Uterus (tissue), 4 donors: ENCODE measurements around the gene TTC7B. TPM values are rescaled to one million over a fixed set of nuclear protein-coding genes. Genes with fewer than 3 reads are reported as not detected.

Experiments
- DNase-seq, 2 donors: peaks; one replicate each; pipeline ENCODE4 v3.0.0-alpha.2; 2019 to 2020
- H3K27ac ChIP-seq, 2 donors: fragments of 200-600 bp; sonication (generic); 1 replicate in 1 of 2; 2 replicates in 1 of 2; pipeline ENCODE4 v1.5.1; 2016 to 2018
- H3K27me3 ChIP-seq, 2 donors: fragments of 200-600 bp; sonication (generic); one replicate each; pipeline ENCODE4 v1.5.1; 2018 to 2019; ENCODE audit warnings: control low read depth in 1 of 2
- H3K36me3 ChIP-seq, 2 donors: fragments of 200-600 bp; sonication (generic); one replicate each; pipeline ENCODE4 v1.5.1; 2019; ENCODE audit warnings: control low read depth in 1 of 2
- H3K4me1 ChIP-seq, 2 donors: fragments of 200-600 bp; sonication (generic); one replicate each; pipeline ENCODE4 v1.5.1; 2018 to 2019; ENCODE audit warnings: control low read depth in 1 of 2
- H3K4me3 ChIP-seq, 2 donors: fragments of 200-600 bp; sonication (generic); 1 replicate in 1 of 2; 2 replicates in 1 of 2; pipeline ENCODE4 v1.5.1; 2018 to 2019; ENCODE audit warnings: mild to moderate bottlenecking in 1 of 2
- H3K9me3 ChIP-seq, 2 donors: fragments of 200-600 bp; sonication (generic); one replicate each; pipeline ENCODE4 v1.5.1; 2019; ENCODE audit warnings: control low read depth in 1 of 2
- POLR2A ChIP-seq, 2 donors: fragments of 450-650 bp; IDR thresholded peaks; one replicate each; pipeline ENCODE4 v1.6.1; 2016; ENCODE audit warnings: antibody characterized with exemption in 2 of 2, mild to moderate bottlenecking in 1 of 2, moderate library complexity in 1 of 2
- intact Hi-C: fragments of 100-400 bp; cut with DNase I; formaldehyde crosslinking; loops from one replicate; pipeline ENCODE4 v1.15.1; 2023; ENCODE audit warnings: low total_unique reads
- total RNA-seq, 4 donors: library from RNA; depleted of rRNA in 3 of 4; stranded (reverse); fragments of >200 nt in 3 of 4; gene quantifications; one replicate each; pipeline versions ENCODE4 v1.1.0 to v1.2.4, GENCODE V29; 2014 to 2023
- TF ChIP-seq, protein P1 (sequence below), 4 experiments: fragments of 200-600 bp in 2 of 4; fragments of 450-650 bp in 2 of 4; sonication (generic) in 2 of 4; IDR thresholded peaks; one replicate each; pipeline ENCODE4 v1.5.1; 2016 to 2019; ENCODE audit warnings: antibody characterized with exemption in 4 of 4, mild to moderate bottlenecking in 2 of 4, moderate library complexity in 1 of 4
- donor health status: DM: yes; HTN: yes; CAD: no.

TTC7B gene
- total RNA-seq, 4 donors from 2014 or later, result 15.3 to 73.9 (median 28.0) TPM

DNA sequence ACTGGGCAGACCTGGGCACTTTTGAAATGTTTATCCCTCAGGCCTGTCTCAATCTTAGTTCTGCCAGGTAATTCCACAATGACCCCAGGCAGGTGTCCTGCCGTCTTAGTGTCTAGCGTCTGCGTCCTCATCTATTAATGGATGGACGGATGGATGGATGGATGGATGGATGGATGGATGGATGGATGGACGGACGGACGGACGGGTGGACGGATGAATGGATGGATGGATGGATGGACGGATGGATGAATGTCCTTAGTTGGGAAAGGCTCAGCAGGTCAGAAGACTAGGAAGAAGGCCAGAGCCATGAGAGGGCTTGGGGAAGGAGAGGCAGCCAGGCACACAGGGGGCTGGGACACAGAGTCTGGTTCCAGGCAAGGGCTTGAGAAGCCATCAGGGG lies 278.1 kb downstream of the TTC7B start:
- H3K9me3 ChIP-seq, result no peaks in the 10 kb centered on the region
- intact Hi-C loops, result no loop called here
- H3K4me1 ChIP-seq, result peaks cover 0 to 10% of the 10 kb centered on the region in 2 donors
- H3K36me3 ChIP-seq, result no peaks in the 10 kb centered on the region
- DNase-seq, result no peak
- H3K27ac ChIP-seq, result no peak overlapping the region
- H3K27me3 ChIP-seq, result no peaks in the 10 kb centered on the region
- H3K4me3 ChIP-seq, result no peak overlapping the region
- TF ChIP-seq, protein P1, sequence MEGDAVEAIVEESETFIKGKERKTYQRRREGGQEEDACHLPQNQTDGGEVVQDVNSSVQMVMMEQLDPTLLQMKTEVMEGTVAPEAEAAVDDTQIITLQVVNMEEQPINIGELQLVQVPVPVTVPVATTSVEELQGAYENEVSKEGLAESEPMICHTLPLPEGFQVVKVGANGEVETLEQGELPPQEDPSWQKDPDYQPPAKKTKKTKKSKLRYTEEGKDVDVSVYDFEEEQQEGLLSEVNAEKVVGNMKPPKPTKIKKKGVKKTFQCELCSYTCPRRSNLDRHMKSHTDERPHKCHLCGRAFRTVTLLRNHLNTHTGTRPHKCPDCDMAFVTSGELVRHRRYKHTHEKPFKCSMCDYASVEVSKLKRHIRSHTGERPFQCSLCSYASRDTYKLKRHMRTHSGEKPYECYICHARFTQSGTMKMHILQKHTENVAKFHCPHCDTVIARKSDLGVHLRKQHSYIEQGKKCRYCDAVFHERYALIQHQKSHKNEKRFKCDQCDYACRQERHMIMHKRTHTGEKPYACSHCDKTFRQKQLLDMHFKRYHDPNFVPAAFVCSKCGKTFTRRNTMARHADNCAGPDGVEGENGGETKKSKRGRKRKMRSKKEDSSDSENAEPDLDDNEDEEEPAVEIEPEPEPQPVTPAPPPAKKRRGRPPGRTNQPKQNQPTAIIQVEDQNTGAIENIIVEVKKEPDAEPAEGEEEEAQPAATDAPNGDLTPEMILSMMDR (IDR thresholded peaks at IDR 0.05), result no peak
- TF ChIP-seq POLR2A (IDR thresholded peaks at IDR 0.05), result no peak

DNA sequence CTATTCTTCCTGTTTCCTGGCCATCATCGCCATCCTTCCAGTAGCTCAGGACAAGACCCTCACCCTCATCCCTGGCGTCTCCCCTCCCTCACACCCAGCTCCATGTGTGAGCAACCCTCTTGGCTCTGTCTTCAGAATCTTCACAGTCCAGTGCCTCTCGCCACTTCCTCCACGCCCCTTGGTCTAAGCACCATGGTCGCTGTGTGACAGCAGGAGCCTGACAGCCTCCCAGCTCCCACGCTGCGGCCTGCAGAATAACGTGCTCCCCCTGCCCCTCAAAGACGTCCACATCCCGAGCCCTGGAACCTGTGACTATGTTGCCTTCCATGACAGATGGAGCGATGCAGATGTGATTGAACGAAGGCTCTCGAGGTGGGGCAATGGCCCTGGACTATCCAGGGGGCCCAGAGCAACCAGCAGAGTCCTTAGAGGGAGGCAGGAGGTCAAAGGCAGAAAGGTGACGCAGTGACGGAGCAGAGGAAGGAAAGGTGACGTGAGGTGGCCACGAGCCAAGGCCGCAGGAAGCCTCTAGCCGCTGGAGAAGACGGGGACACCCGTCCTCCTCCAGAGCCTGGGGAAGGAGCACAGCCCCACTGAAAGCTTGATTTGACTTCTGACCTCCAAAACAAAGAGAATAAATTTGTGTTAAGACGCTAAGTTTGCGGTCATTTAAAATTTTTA lies 279.6 kb downstream of the TTC7B start:
- DNase-seq, result no peak
- H3K4me3 ChIP-seq, result no peak overlapping the region
- H3K9me3 ChIP-seq, result no peaks in the 10 kb centered on the region
- H3K36me3 ChIP-seq, result no peaks in the 10 kb centered on the region
- H3K27ac ChIP-seq, result no peak overlapping the region
- no peaks in the 10 kb centered on the region for H3K27me3 ChIP-seq
- intact Hi-C loops, result no loop called here
- TF ChIP-seq, protein P1 (IDR thresholded peaks at IDR 0.05), result no peak
- no peak for TF ChIP-seq POLR2A (IDR thresholded peaks at IDR 0.05)
- H3K4me1 ChIP-seq, result peaks cover 0 to 10% of the 10 kb centered on the region in 2 donors

DNA sequence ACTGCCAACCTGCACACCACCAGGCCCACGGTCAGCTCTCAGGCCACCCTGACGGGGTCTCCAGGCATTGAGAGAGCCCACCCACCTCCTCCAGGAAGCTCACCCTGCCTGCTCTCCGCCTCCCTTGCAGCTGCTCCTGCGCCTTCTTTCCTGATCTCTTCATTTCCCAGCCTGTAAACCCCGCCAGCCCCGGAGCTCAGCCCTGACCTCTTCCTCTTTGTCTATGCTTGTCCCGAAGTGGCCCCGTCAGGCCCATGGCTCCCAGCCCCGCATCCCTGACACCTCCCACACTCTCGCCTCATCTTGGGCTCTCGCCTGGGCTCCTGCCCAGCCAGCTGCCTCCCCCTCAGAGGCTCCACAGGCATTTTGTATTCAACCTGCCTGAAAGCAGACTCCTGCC lies 280.1 kb downstream of the TTC7B start:
- intact Hi-C loops, result no loop called here
- Histone ChIP-seq H3K4me1 (peaks cover 0 to 10% of the 10 kb centered on the region in 2 donors), H3K36me3 (no peaks in the 10 kb centered on the region), H3K9me3 (no peaks in the 10 kb centered on the region), H3K27me3 (no peaks in the 10 kb centered on the region), H3K4me3 (no peak overlapping the region), H3K27ac (no peak overlapping the region)
- TF ChIP-seq, protein P1 (IDR thresholded peaks at IDR 0.05), result no peak
- TF ChIP-seq POLR2A (IDR thresholded peaks at IDR 0.05), result no peak
- DNase-seq, result peak in 1 of 2 donors; percentile 51

DNA sequence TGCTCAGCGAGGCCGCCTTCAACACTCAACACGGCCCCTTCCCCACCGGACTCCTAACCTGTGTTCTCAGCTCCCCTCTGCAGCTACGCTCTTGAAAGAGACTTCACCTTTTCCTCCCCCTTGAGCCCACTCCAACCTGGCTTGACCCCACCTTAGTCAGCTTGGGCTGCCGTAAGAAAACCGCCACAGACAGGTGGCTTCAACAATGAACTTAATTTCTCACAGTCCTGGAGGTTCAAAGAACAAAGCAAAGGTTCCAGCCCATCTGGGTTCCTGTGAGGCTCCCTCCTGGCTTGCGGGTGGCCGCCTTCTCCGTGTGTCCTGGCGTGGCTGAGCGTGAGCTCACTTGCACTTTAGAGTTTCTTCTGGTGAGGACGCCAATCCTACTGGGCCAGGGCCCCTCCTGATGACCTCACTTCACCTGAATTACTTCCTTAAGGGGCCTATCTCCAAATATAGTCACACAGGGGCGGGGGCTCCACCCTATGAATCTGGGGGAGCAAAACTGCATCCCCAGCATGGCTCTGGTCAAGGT lies 280.6 kb downstream of the TTC7B start:
- no peaks in the 10 kb centered on the region for H3K27me3 ChIP-seq
- H3K4me3 ChIP-seq, result no peak overlapping the region
- H3K27ac ChIP-seq, result no peak overlapping the region
- H3K9me3 ChIP-seq, result no peaks in the 10 kb centered on the region
- H3K4me1 ChIP-seq, result peaks cover 0 to 10% of the 10 kb centered on the region in 2 donors
- intact Hi-C loops, result no loop called here
- DNase-seq, result no peak
- TF ChIP-seq POLR2A (IDR thresholded peaks at IDR 0.05), result no peak
- TF ChIP-seq, protein P1 (IDR thresholded peaks at IDR 0.05), result no peak
- H3K36me3 ChIP-seq, result no peaks in the 10 kb centered on the region

DNA sequence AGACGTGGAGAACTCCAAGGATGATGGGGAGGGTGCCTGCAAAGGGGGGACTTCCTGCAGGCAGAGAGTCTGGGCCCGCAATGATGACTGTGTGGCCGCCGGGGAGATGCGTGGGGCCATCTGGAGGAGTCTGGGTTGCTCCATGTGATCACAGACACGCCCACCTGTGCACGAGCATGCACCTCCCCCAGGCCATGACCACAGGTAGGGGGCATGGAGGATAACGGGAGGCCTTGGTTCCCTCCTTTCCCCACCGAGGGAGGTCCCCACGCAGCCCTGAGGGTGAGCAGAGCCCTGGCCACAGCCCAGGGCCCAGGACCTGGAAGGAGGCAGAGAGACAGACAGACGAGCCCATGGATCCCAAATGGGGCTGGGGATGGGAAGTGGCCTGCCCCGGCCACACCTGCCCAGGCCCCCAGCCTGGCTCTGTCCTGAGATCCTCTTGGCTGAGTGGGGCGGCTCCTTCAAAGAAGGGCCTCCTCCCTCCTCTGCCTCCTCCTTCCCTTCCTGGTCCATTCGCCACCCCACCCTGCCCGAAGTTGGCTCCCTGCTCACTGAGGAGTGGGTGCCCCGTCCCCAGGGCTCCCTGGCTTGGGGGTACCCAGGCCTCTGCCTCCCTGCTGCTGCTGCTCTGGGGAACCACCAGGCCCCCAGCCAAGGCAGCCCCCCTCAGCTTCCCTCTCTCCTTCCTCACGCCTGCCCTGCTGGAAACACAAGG lies 281.2 kb downstream of the TTC7B start:
- intact Hi-C loops, result no loop called here

More for the DNA sequence above, 281.2 kb downstream of the TTC7B start:
- no peak overlapping the region for H3K27ac ChIP-seq
- no peak for DNase-seq
- no peak for TF ChIP-seq POLR2A (IDR thresholded peaks at IDR 0.05)
- TF ChIP-seq, protein P1 (IDR thresholded peaks at IDR 0.05), result no peak
- peaks cover 0 to 10% of the 10 kb centered on the region in 2 donors for H3K4me1 ChIP-seq
- H3K4me3 ChIP-seq, result no peak overlapping the region
- no peaks in the 10 kb centered on the region for H3K27me3 ChIP-seq
- no peaks in the 10 kb centered on the region for H3K9me3 ChIP-seq
- H3K36me3 ChIP-seq, result no peaks in the 10 kb centered on the region
